WTC11 (cell line): ENCODE data around the gene CHST15. TPM values are rescaled to one million over a fixed set of nuclear protein-coding genes. Genes with fewer than 3 reads are reported as not detected.

ENCODE experiments used
- ATAC-seq: fragments of 200-7000 bp; cut with Tn5 transposase; 2 replicates; pipeline ENCODE4 v1.10.0; 2021; ENCODE audit warnings: mild to moderate bottlenecking, moderate library complexity
- CTCF ChIA-PET: fragments of 300-600 bp; sonication (Branson Sonifier 250); formaldehyde crosslinking; loops from one replicate; lab custom pipeline; 2021; ENCODE audit warnings: antibody characterized with exemption; lab: Charles Lee
- POLR2A ChIA-PET: fragments of 350-600 bp; sonication (Branson Sonifier 250); formaldehyde crosslinking; loops from one replicate; lab custom pipeline; 2021; ENCODE audit warnings: antibody characterized with exemption; lab: Charles Lee
- DNase-seq: peaks from one replicate; pipeline ENCODE4 v3.0.0; 2021; ENCODE audit warnings: low spot score
- H3K27ac Mint-ChIP-seq: 2 replicates; pipeline ENCODE4 v1.8.0; 2021; ENCODE audit warnings: mixed read lengths
- H3K27me3 Mint-ChIP-seq: 2 replicates; pipeline ENCODE4 v1.8.0; 2021; ENCODE audit warnings: low read depth, mild to moderate bottlenecking, moderate library complexity, mixed read lengths
- H3K36me3 Mint-ChIP-seq: 2 replicates; pipeline ENCODE4 v1.8.0; 2021; ENCODE audit warnings: mixed read lengths
- H3K4me1 Mint-ChIP-seq: 2 replicates; pipeline ENCODE4 v1.8.0; 2022; ENCODE audit warnings: mixed read lengths
- H3K4me3 Mint-ChIP-seq: 2 replicates; pipeline ENCODE4 v1.8.0; 2021; ENCODE audit warnings: mild to moderate bottlenecking, moderate library complexity, mixed read lengths
- H3K9me3 Mint-ChIP-seq: 2 replicates; pipeline ENCODE4 v1.8.0; 2021; ENCODE audit warnings: mixed read lengths
- GRHL2 ChIP-seq: fragments of 250-450 bp; sonication (Bioruptor Pico); IDR thresholded peaks from 2 replicates; pipeline ENCODE4 v1.8.0; 2022; ENCODE audit warnings: mild to moderate bottlenecking, moderate library complexity; ENCODE audit not compliant: insufficient replicate concordance, severe bottlenecking
- GTF2I ChIP-seq: fragments of 250-450 bp; sonication (Bioruptor Pico); conservative IDR thresholded peaks from 2 replicates; pipeline ENCODE4 v1.4.0; 2021; ENCODE audit warnings: mild to moderate bottlenecking
- HMGA2 ChIP-seq: fragments of 250-450 bp; sonication (Bioruptor Pico); IDR thresholded peaks from 2 replicates; pipeline ENCODE4 v1.4.0; 2021; ENCODE audit warnings: mild to moderate bottlenecking, moderate library complexity
- JAZF1 ChIP-seq: fragments of 250-450 bp; sonication (Bioruptor Pico); IDR thresholded peaks from 2 replicates; pipeline ENCODE4 v1.9.0; 2021; ENCODE audit warnings: moderate library complexity, mild to moderate bottlenecking, inconsistent platforms
- JUN ChIP-seq: sonication (generic); formaldehyde crosslinking; IDR thresholded peaks from 2 replicates; pipeline ENCODE4 v1.8.0; 2023; ENCODE audit warnings: mild to moderate bottlenecking, missing genetic modification reagents
- NFATC4 ChIP-seq: fragments of 250-450 bp; sonication (Bioruptor Pico); IDR thresholded peaks from 2 replicates; pipeline ENCODE4 v1.9.0; 2021; ENCODE audit warnings: mild to moderate bottlenecking
- PRRX2 ChIP-seq: fragments of 250-450 bp; sonication (Bioruptor Pico); IDR thresholded peaks from 2 replicates; pipeline ENCODE4 v1.8.0; 2021; ENCODE audit warnings: mild to moderate bottlenecking
- RELA ChIP-seq: sonication (generic); formaldehyde crosslinking; IDR thresholded peaks from 2 replicates; pipeline ENCODE4 v1.8.1; 2022; ENCODE audit warnings: missing genetic modification reagents, mild to moderate bottlenecking, borderline replicate concordance
- TCF7 ChIP-seq: sonication (generic); formaldehyde crosslinking; IDR thresholded peaks from 2 replicates; pipeline ENCODE4 v1.8.0; 2022; ENCODE audit warnings: mild to moderate bottlenecking, low read depth, missing genetic modification reagents, moderate library complexity
- ZBTB21 ChIP-seq: sonication (generic); formaldehyde crosslinking; IDR thresholded peaks from 2 replicates; pipeline ENCODE4 v1.8.1; 2023; ENCODE audit warnings: mild to moderate bottlenecking, missing genetic modification reagents, borderline replicate concordance
- ZNF219 ChIP-seq: sonication (generic); formaldehyde crosslinking; IDR thresholded peaks from 2 replicates; pipeline ENCODE4 v1.8.0; 2023; ENCODE audit warnings: missing genetic modification reagents, mild to moderate bottlenecking, borderline replicate concordance
- ZNF232 ChIP-seq: sonication (generic); formaldehyde crosslinking; IDR thresholded peaks from 2 replicates; pipeline ENCODE4 v1.8.0; 2022; ENCODE audit warnings: mild to moderate bottlenecking, missing genetic modification reagents
- ZNF416 ChIP-seq: fragments of 250-450 bp; sonication (Bioruptor Pico); IDR thresholded peaks from 2 replicates; pipeline ENCODE4 v1.9.0; 2021; ENCODE audit warnings: mild to moderate bottlenecking, inconsistent platforms
- ZNF423 ChIP-seq: fragments of 250-450 bp; sonication (Bioruptor Pico); IDR thresholded peaks from 2 replicates; pipeline ENCODE4 v2.1.2; 2022; ENCODE audit warnings: mild to moderate bottlenecking, moderate library complexity
- total RNA-seq: library from RNA; stranded (reverse); gene quantifications from 3 replicates; pipeline ENCODE4 v1.2.3, GENCODE V29; 2021
- TF ChIP-seq, protein P1 (sequence below): sonication (generic); formaldehyde crosslinking; IDR thresholded peaks from 2 replicates; pipeline ENCODE4 v1.8.1; 2022; ENCODE audit warnings: low read depth, mild to moderate bottlenecking, moderate library complexity, missing genetic modification reagents, borderline replicate concordance
- TF ChIP-seq, protein P2 (sequence below): fragments of 250-450 bp; sonication (Bioruptor Pico); IDR thresholded peaks from 2 replicates; pipeline ENCODE4 v1.8.0; 2021; ENCODE audit warnings: mild to moderate bottlenecking
- TF ChIP-seq, protein P3 (sequence below): fragments of 200-600 bp; IDR thresholded peaks from 2 replicates; pipeline ENCODE4 v1.8.0; 2022; ENCODE audit warnings: antibody characterized with exemption
- TF ChIP-seq, protein P4 (sequence below): sonication (generic); formaldehyde crosslinking; IDR thresholded peaks from 2 replicates; pipeline ENCODE4 v1.8.0; 2023; ENCODE audit warnings: missing genetic modification reagents, mild to moderate bottlenecking, borderline replicate concordance

Gene CHST15
- total RNA-seq, 1 experiment from 2014 or later: 10.7 TPM

DNA sequence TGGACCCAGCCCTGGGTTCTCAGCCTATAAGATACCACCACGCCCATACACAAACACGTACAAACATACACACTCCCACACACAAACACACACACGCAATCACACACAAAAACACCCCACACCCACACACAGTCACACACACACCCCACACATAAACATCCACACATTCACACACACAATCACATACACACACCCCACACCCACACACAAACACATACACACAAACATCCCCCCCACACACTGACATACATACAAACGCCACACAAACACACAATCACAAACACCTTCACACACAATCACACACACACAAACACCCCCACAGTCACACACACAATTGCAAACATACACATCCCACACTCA lies 122.5 kb downstream of the CHST15 start:
- peaks cover 13% of the 10 kb centered on the region for H3K36me3 Mint-ChIP-seq
- TF ChIP-seq RELA (CRISPR knock-in tag): no peak
- TF ChIP-seq ZBTB21 (CRISPR knock-in tag): no peak
- TF ChIP-seq HMGA2 (CRISPR knock-in tag): no peak
- no peak for TF ChIP-seq GTF2I (CRISPR knock-in tag)
- TF ChIP-seq NFATC4 (CRISPR knock-in tag): no peak
- no peak for TF ChIP-seq PRRX2 (CRISPR knock-in tag)
- no peak for TF ChIP-seq TCF7 (CRISPR knock-in tag)
- TF ChIP-seq, protein P1, sequence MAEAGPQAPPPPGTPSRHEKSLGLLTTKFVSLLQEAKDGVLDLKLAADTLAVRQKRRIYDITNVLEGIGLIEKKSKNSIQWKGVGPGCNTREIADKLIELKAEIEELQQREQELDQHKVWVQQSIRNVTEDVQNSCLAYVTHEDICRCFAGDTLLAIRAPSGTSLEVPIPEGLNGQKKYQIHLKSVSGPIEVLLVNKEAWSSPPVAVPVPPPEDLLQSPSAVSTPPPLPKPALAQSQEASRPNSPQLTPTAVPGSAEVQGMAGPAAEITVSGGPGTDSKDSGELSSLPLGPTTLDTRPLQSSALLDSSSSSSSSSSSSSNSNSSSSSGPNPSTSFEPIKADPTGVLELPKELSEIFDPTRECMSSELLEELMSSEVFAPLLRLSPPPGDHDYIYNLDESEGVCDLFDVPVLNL: no peak
- TF ChIP-seq JAZF1: no peak
- TF ChIP-seq, all 79 proteins: peak for 0
- ATAC-seq: no peak
- H3K9me3 Mint-ChIP-seq: peaks cover 12% of the 10 kb centered on the region
- ChIA-PET CTCF (interaction anchor here (1.0 to 1.6 kb wide), 5 partner anchors 24 to 418 kb away, joined by 5 to 11 read pairs (median 5); no protein-coding TSS in a partner anchor), POLR2A (no interaction called here)
- peaks cover 43% of the 10 kb centered on the region for H3K4me1 Mint-ChIP-seq
- H3K27me3 Mint-ChIP-seq: peaks cover 55% of the 10 kb centered on the region
- DNase-seq: no peak
- H3K4me3 Mint-ChIP-seq: peak overlapping the region; percentile 29
- H3K27ac Mint-ChIP-seq: no peak overlapping the region

DNA sequence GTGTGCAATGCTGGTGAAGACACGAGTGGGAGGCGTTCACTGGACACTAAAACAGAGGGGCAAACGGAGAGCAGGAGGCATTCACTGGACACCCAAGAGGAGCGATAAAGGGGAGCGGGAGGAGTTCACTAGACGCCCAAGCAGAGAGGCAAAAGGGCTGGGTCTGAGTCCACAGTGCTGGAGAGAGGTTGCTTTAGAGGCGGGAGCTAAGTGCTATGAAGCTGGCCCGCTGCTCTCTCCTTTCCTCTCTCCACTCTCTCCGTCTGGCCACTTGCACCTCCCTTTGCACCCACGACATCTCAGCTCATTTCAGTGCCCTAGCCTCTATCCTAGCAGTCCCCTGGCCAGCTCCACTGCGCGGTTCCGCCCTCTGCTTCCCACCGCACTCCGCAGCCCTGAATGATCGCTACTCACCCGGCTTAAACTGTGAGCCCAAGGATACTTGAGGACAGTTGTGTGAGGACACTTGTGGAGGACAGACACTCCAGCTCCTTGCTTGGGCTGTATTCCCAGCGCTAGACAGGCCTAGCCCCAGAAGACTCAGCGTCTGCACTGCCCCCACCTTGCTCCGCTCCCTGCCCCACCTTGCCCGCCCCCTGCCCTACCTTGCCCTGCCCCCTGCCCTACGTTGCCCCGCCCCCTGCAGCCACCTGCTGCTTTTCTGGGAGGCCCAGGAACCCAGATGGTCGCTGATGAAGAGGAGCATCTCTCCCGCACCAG lies 123.0 kb downstream of the CHST15 start:
- H3K4me3 Mint-ChIP-seq: peak overlapping the region; percentile 42
- ATAC-seq (peak; percentile 10), DNase-seq (no peak)
- ChIA-PET POLR2A (no interaction called here), CTCF (interaction anchor here (1.0 to 1.6 kb wide), 8 partner anchors 24 to 418 kb away, joined by 5 to 11 read pairs (median 6); no protein-coding TSS in a partner anchor)
- peaks cover 12% of the 10 kb centered on the region for H3K9me3 Mint-ChIP-seq
- H3K27me3 Mint-ChIP-seq: peaks cover 54% of the 10 kb centered on the region
- no peak for TF ChIP-seq ZNF219
- TF ChIP-seq ZNF232 (CRISPR knock-in tag): no peak
- TF ChIP-seq, protein P2, sequence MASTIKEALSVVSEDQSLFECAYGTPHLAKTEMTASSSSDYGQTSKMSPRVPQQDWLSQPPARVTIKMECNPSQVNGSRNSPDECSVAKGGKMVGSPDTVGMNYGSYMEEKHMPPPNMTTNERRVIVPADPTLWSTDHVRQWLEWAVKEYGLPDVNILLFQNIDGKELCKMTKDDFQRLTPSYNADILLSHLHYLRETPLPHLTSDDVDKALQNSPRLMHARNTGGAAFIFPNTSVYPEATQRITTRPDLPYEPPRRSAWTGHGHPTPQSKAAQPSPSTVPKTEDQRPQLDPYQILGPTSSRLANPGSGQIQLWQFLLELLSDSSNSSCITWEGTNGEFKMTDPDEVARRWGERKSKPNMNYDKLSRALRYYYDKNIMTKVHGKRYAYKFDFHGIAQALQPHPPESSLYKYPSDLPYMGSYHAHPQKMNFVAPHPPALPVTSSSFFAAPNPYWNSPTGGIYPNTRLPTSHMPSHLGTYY: no peak
- TF ChIP-seq GRHL2: no peak
- TF ChIP-seq ZNF423 (CRISPR knock-in tag): no peak
- no peak for TF ChIP-seq ZNF416
- no peak for TF ChIP-seq RELA (CRISPR knock-in tag)
- TF ChIP-seq, protein P3, sequence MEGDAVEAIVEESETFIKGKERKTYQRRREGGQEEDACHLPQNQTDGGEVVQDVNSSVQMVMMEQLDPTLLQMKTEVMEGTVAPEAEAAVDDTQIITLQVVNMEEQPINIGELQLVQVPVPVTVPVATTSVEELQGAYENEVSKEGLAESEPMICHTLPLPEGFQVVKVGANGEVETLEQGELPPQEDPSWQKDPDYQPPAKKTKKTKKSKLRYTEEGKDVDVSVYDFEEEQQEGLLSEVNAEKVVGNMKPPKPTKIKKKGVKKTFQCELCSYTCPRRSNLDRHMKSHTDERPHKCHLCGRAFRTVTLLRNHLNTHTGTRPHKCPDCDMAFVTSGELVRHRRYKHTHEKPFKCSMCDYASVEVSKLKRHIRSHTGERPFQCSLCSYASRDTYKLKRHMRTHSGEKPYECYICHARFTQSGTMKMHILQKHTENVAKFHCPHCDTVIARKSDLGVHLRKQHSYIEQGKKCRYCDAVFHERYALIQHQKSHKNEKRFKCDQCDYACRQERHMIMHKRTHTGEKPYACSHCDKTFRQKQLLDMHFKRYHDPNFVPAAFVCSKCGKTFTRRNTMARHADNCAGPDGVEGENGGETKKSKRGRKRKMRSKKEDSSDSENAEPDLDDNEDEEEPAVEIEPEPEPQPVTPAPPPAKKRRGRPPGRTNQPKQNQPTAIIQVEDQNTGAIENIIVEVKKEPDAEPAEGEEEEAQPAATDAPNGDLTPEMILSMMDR: no peak
- TF ChIP-seq, protein P4, sequence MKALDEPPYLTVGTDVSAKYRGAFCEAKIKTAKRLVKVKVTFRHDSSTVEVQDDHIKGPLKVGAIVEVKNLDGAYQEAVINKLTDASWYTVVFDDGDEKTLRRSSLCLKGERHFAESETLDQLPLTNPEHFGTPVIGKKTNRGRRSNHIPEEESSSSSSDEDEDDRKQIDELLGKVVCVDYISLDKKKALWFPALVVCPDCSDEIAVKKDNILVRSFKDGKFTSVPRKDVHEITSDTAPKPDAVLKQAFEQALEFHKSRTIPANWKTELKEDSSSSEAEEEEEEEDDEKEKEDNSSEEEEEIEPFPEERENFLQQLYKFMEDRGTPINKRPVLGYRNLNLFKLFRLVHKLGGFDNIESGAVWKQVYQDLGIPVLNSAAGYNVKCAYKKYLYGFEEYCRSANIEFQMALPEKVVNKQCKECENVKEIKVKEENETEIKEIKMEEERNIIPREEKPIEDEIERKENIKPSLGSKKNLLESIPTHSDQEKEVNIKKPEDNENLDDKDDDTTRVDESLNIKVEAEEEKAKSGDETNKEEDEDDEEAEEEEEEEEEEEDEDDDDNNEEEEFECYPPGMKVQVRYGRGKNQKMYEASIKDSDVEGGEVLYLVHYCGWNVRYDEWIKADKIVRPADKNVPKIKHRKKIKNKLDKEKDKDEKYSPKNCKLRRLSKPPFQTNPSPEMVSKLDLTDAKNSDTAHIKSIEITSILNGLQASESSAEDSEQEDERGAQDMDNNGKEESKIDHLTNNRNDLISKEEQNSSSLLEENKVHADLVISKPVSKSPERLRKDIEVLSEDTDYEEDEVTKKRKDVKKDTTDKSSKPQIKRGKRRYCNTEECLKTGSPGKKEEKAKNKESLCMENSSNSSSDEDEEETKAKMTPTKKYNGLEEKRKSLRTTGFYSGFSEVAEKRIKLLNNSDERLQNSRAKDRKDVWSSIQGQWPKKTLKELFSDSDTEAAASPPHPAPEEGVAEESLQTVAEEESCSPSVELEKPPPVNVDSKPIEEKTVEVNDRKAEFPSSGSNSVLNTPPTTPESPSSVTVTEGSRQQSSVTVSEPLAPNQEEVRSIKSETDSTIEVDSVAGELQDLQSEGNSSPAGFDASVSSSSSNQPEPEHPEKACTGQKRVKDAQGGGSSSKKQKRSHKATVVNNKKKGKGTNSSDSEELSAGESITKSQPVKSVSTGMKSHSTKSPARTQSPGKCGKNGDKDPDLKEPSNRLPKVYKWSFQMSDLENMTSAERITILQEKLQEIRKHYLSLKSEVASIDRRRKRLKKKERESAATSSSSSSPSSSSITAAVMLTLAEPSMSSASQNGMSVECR (CRISPR knock-in tag): no peak
- no peak for TF ChIP-seq JUN
- H3K4me1 Mint-ChIP-seq: peaks cover 43% of the 10 kb centered on the region
- no peak overlapping the region for H3K27ac Mint-ChIP-seq
- peaks cover 13% of the 10 kb centered on the region for H3K36me3 Mint-ChIP-seq
